Karpas-422 (cell line): ENCODE measurements around the gene PIK3R2. TPM values are rescaled to one million over a fixed set of nuclear protein-coding genes. Genes with fewer than 3 reads are reported as not detected.
A peak's percentile ranks its signal among the peaks of the same experiment; 100 is the strongest.

Experiments
- DNase-seq: peaks from one replicate; pipeline ENCODE4 v3.0.0-alpha.2; 2015
- H2AFZ ChIP-seq: fragments of 200-600 bp; sonication (generic); 2 replicates; pipeline ENCODE4 v1.6.1; 2014; ENCODE audit warnings: antibody characterized with exemption, low read length, mixed read lengths
- H3K27ac ChIP-seq: fragments of 200-600 bp; sonication (generic); 2 replicates; pipeline ENCODE4 v1.5.1; 2014; ENCODE audit warnings: mild to moderate bottlenecking, low read length, moderate library complexity
- H3K27me3 ChIP-seq: fragments of 200-600 bp; sonication (generic); 2 replicates; pipeline ENCODE4 v1.6.1; 2014; ENCODE audit warnings: low read length, mixed read lengths
- H3K36me3 ChIP-seq: fragments of 200-600 bp; sonication (generic); 2 replicates; pipeline ENCODE4 v1.6.1; 2014; ENCODE audit warnings: low read length, mixed read lengths; ENCODE audit not compliant: insufficient read depth
- H3K4me1 ChIP-seq: fragments of 200-600 bp; sonication (generic); 2 replicates; pipeline ENCODE4 v1.6.1; 2014; ENCODE audit warnings: mild to moderate bottlenecking, low read length, mixed read lengths
- H3K4me2 ChIP-seq: fragments of 200-600 bp; sonication (generic); 2 replicates; pipeline ENCODE4 v1.6.1; 2014; ENCODE audit warnings: low read length, low read depth, mild to moderate bottlenecking; ENCODE audit not compliant: poor library complexity, severe bottlenecking
- H3K4me3 ChIP-seq: fragments of 200-600 bp; sonication (generic); 2 replicates; pipeline ENCODE4 v1.5.1; 2014; ENCODE audit warnings: mild to moderate bottlenecking, antibody characterized with exemption, low read length, mixed read lengths
- H3K79me2 ChIP-seq: fragments of 200-600 bp; sonication (generic); 2 replicates; pipeline ENCODE4 v1.6.1; 2014; ENCODE audit warnings: mild to moderate bottlenecking, low read length, mixed read lengths
- H3K9ac ChIP-seq: fragments of 200-600 bp; sonication (generic); 2 replicates; pipeline ENCODE4 v1.6.0; 2014; ENCODE audit warnings: low read length
- H3K9me2 ChIP-seq: fragments of 200-600 bp; sonication (generic), shearing (Covaris generic); replicated peaks from 2 replicates; pipeline ENCODE4 v1.6.0; 2014; ENCODE audit warnings: mild to moderate bottlenecking, low read length, moderate library complexity; ENCODE audit not compliant: insufficient read depth
- H3K9me3 ChIP-seq: fragments of 300-700, 200-600 bp; sonication (generic); 2 replicates; pipeline ENCODE4 v1.6.1; 2014; ENCODE audit warnings: low read length, mixed read lengths
- H4K20me1 ChIP-seq: fragments of 200-600 bp; sonication (generic); 2 replicates; pipeline ENCODE4 v1.6.1; 2014; ENCODE audit warnings: mild to moderate bottlenecking, antibody characterized with exemption, low read length, low read depth; ENCODE audit not compliant: insufficient read depth
- total RNA-seq: library from RNA; depleted of rRNA; stranded (reverse); fragments of >200 nt; shearing (Covaris generic); gene quantifications from 2 replicates; pipeline ENCODE4 v1.2.3, GENCODE V29; 2014; ENCODE audit warnings: low replicate concordance

Gene PIK3R2
- total RNA-seq, 1 experiment from 2014 or later, result 5.1 TPM

DNA sequence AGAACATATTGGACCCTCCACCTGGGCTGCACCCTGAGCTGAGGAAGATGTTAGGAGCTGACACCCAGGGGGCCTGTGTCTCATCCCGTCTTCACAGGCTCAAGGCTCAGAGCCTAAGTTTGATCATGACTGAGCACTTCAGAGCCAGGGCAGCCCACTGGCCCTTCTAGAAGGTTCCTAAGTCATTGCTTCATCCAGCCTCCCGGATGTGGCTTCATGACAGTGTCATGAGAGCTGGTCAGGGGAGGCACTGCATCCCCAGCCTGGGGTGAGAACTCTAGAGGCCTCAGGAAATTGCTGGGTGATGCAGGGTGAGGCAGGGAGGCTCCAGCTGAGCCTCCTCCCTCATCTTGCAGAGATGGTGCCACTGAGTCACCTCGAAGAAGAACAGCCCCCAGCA, 24.9 kb upstream of the PIK3R2 start:
- no peak overlapping the region for H3K4me3 ChIP-seq
- H4K20me1 ChIP-seq, result no peaks in the 10 kb centered on the region
- H3K4me2 ChIP-seq, result no peak overlapping the region
- no peaks in the 10 kb centered on the region for H3K9me3 ChIP-seq
- peaks cover 13% of the 10 kb centered on the region for H3K36me3 ChIP-seq
- no peaks in the 10 kb centered on the region for H3K4me1 ChIP-seq
- H3K79me2 ChIP-seq, result no peaks in the 10 kb centered on the region
- H3K27me3 ChIP-seq, result no peaks in the 10 kb centered on the region
- no peak overlapping the region for H2AFZ ChIP-seq
- no peak overlapping the region for H3K9ac ChIP-seq
- no peak overlapping the region for H3K27ac ChIP-seq
- no peaks in the 10 kb centered on the region for H3K9me2 ChIP-seq
- DNase-seq, result no peak

DNA sequence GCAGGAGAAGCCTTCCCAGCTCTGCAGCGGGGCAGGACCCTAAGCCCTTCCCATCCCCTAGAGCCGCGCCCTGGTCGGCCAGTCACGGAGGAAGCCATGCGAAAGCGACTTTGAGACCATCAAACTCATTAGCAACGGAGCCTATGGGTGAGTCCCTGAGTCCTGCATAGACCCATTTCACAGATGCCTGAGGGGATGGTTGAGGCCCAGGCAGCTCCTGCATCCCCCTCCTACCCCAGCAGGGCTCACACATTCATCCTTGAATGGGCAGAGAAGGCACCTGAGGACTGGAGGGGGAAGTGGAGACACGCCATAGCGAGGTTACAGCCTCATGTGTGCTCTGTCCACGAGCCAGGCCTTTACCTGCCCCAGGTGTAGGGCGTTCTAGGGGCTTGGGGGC, 24.2 kb upstream of the PIK3R2 start:
- Histone ChIP-seq H3K27me3 (no peaks in the 10 kb centered on the region), H3K9me3 (no peaks in the 10 kb centered on the region), H3K36me3 (peaks cover 13% of the 10 kb centered on the region), H3K79me2 (no peaks in the 10 kb centered on the region), H2AFZ (no peak overlapping the region), H3K9me2 (no peaks in the 10 kb centered on the region), H3K4me1 (no peaks in the 10 kb centered on the region), H3K27ac (no peak overlapping the region), H3K4me2 (no peak overlapping the region), H3K9ac (no peak overlapping the region), H3K4me3 (no peak overlapping the region), H4K20me1 (no peaks in the 10 kb centered on the region)
- DNase-seq, result no peak

DNA sequence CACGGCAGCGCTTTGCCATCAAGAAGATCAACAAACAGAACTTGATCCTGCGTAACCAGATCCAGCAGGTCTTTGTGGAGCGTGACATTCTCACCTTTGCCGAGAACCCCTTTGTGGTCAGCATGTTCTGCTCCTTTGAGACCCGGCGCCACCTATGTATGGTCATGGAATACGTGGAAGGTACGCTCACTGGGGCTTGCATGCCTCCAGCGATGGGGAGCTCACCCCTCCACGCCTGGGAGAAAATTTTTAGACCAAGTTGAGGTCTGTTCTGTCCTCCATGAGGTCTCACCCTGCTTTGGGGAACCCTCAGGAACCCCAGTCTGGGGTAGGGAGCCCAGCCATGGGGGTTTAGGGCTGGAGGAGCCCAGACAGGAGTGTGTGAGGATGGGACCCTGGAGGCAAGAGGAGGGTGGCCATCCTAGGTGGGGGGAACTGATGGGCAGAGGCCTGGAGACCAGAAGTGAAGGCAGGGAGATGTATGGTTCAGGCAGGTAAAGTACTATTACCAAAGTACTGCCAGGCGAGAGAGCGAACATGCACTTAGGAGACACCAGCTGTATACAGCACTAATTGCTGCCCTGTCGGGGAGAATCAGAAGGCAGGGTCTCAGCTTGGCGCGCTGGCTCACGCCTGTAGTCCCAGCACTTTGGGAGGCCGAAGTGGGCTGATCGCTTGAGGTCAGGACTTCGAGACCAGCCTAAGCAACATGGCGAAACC, 22.3 kb upstream of the PIK3R2 start:
- Histone ChIP-seq H3K9me3 (no peaks in the 10 kb centered on the region), H3K9ac (no peak overlapping the region), H3K4me1 (no peaks in the 10 kb centered on the region), H4K20me1 (no peaks in the 10 kb centered on the region), H3K27ac (no peak overlapping the region), H3K4me2 (no peak overlapping the region), H3K27me3 (no peaks in the 10 kb centered on the region), H3K36me3 (peaks cover 10% of the 10 kb centered on the region), H3K4me3 (no peak overlapping the region), H3K79me2 (no peaks in the 10 kb centered on the region), H2AFZ (no peak overlapping the region), H3K9me2 (no peaks in the 10 kb centered on the region)
- no peak for DNase-seq

GRCh38 chr19:18131841-18132596, 20.9 kb upstream of the PIK3R2 start:
- Histone ChIP-seq H3K27ac (no peak overlapping the region), H3K4me3 (no peak overlapping the region), H3K4me1 (no peaks in the 10 kb centered on the region), H3K4me2 (no peak overlapping the region), H3K9ac (no peak overlapping the region), H2AFZ (no peak overlapping the region), H4K20me1 (no peaks in the 10 kb centered on the region), H3K9me2 (no peaks in the 10 kb centered on the region), H3K79me2 (no peaks in the 10 kb centered on the region), H3K9me3 (no peaks in the 10 kb centered on the region), H3K36me3 (peaks cover 10% of the 10 kb centered on the region), H3K27me3 (no peaks in the 10 kb centered on the region)
- peak; percentile 59 for DNase-seq

DNA sequence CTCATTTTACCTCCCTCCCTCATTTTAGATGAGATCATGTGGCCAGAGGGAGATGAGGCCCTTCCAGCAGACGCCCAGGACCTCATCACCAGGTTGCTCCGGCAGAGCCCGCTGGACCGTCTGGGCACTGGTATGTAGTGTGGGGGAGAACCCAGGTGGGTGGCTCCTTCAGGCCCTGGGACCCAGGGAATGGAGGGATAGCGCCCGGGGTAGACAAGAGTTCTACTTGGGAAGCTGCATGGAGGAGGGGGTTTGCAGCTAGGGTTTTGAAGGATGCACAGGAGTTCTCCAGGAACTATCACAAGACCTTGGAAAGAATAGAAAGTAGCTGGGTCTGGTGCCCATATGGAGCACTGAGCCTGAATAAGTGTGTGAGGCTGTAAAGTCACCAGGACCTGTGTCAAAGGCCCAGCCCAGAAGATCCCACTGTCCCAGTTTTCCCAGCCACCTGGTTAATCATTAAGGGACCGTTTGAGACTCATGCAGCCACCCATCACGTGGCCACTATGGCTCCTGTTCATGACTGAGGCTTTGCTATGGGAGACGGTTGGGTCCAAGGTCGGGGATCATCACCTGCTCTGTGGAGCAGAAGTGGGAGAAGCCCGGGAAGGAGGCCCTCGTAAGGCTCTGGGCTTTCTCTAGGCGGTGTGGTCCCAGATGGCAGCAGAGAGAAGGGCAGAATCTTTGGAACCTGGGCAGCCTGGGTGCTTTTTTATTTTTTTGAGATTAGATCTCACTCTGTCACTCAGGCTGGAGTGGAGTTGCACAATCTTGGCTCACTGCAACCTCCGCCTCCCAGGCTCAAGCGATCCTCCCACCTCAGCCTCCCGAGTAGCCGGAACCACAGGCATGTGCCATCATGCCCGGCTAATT, 17.0 kb upstream of the PIK3R2 start:
- Histone ChIP-seq H2AFZ (no peak overlapping the region), H3K4me2 (no peak overlapping the region), H3K4me3 (no peak overlapping the region), H3K9me2 (no peaks in the 10 kb centered on the region), H3K27ac (no peak overlapping the region), H3K9ac (no peak overlapping the region), H3K9me3 (no peaks in the 10 kb centered on the region), H4K20me1 (no peaks in the 10 kb centered on the region), H3K4me1 (no peaks in the 10 kb centered on the region), H3K27me3 (no peaks in the 10 kb centered on the region), H3K36me3 (peaks cover 6% of the 10 kb centered on the region; the same call in 1 of the 2 replicates), H3K79me2 (no peaks in the 10 kb centered on the region)
- DNase-seq, result no peak

DNA sequence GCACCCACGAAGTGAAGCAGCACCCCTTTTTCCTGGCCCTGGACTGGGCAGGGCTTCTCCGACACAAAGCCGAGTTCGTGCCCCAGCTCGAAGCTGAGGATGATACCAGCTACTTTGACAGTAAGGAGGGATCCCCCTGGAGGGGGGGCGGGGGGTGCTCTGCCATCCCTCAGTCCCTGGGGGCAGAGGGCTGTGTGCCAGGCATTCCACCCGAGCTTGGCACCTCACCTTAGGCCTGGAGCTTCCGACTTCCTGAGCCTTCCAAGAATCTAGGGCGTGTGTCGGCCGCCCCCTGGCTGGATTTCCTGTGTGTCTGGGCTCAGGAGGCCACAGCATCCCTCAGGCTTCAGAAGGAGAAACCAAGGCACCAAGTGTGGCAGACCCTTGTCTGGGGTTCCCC, 15.7 kb upstream of the PIK3R2 start:
- Histone ChIP-seq H2AFZ (no peak overlapping the region), H3K27ac (no peak overlapping the region), H3K9me2 (no peaks in the 10 kb centered on the region), H3K4me2 (no peak overlapping the region), H3K9ac (no peak overlapping the region), H3K27me3 (no peaks in the 10 kb centered on the region), H3K9me3 (no peaks in the 10 kb centered on the region), H3K79me2 (no peaks in the 10 kb centered on the region), H3K36me3 (peaks cover 8% of the 10 kb centered on the region; the same call in 1 of the 2 replicates), H4K20me1 (no peaks in the 10 kb centered on the region), H3K4me3 (no peak overlapping the region), H3K4me1 (no peaks in the 10 kb centered on the region)
- DNase-seq, result no peak

DNA sequence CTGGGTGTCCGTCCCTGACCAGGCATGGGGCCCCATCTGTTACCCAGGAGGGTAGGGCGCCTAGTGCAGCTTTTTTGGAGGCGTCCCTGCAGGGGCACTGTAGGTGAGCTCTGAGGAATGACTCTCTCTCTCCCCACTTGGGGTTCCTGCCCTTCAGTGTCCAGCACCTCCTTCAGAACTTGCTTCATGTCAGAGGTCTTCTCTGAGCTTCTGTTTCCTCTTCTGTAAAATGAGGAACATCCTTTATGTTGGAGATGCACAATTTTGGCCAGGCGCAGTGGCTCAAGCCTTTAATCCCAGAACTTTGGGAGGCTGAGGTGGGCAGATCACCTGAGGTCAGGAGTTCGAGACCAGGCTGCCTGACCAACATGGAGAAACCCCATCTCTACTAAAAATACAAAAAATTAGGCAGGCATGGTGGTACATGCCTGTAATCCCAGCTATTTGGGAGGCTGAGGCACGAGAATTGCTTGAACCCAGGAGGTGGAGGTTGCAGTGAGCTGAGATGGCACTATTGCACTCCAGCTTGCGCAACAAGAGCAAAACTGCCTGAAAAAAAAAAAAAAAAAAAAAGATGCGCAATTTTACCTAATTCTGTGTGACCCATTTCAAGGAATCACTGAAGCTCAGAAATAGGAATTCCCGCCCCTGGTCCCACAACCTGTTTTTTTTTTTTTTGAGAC, 15.2 kb upstream of the PIK3R2 start:
- no peak for DNase-seq
- Histone ChIP-seq H3K9me3 (no peaks in the 10 kb centered on the region), H3K4me1 (no peaks in the 10 kb centered on the region), H3K79me2 (no peaks in the 10 kb centered on the region), H3K27ac (no peak overlapping the region), H4K20me1 (no peaks in the 10 kb centered on the region), H3K9me2 (no peaks in the 10 kb centered on the region), H3K27me3 (no peaks in the 10 kb centered on the region), H3K9ac (no peak overlapping the region), H3K36me3 (0 out of 2 replicates have a peak, but pooled peaks cover 5% of the 10 kb centered on the region), H2AFZ (no peak overlapping the region), H3K4me3 (no peak overlapping the region), H3K4me2 (no peak overlapping the region)
